GM23338 (cell line): ENCODE measurements around the gene TSPAN33. TPM values are rescaled to one million over a fixed set of nuclear protein-coding genes. Genes with fewer than 3 reads are reported as not detected.

Experiments used
- ATAC-seq: fragments of 200-7000 bp; cut with Tn5 transposase; 3 replicates; pipeline ENCODE4 v1.9.1; 2020
- DNase-seq: peaks from one replicate; pipeline ENCODE4 v3.0.0-alpha.2; 2015; ENCODE audit warnings: low spot score
- H2AFZ ChIP-seq: fragments of 200-600 bp; sonication (generic); 2 replicates; pipeline ENCODE4 v1.8.0; 2016; ENCODE audit warnings: antibody characterized with exemption, mild to moderate bottlenecking, moderate library complexity
- H3F3A ChIP-seq: fragments of 200-600 bp; sonication (generic); replicated peaks from 2 replicates; pipeline ENCODE4 v1.8.0; 2017; ENCODE audit warnings: antibody characterized with exemption, mixed run types, low read depth
- H3K27ac ChIP-seq: fragments of 200-600 bp; sonication (generic); 2 replicates; pipeline ENCODE4 v1.6.1; 2016; ENCODE audit warnings: low read depth
- H3K27me3 ChIP-seq: fragments of 200-600 bp; sonication (generic); 2 replicates; pipeline ENCODE4 v1.8.0; 2016; ENCODE audit warnings: mild to moderate bottlenecking, mixed run types, moderate library complexity; ENCODE audit not compliant: insufficient read depth
- H3K36me3 ChIP-seq: fragments of 200-600 bp; sonication (generic); 2 replicates; pipeline ENCODE4 v1.8.0; 2016; ENCODE audit warnings: mild to moderate bottlenecking; ENCODE audit not compliant: insufficient read depth
- H3K4me1 ChIP-seq: fragments of 200-600 bp; sonication (generic); 2 replicates; pipeline ENCODE4 v1.8.0; 2016; ENCODE audit warnings: mild to moderate bottlenecking, moderate library complexity; ENCODE audit not compliant: insufficient read depth
- H3K4me2 ChIP-seq: fragments of 200-600 bp; sonication (generic); 2 replicates; pipeline ENCODE4 v1.7.1; 2017; ENCODE audit warnings: mixed run types
- H3K4me3 ChIP-seq: fragments of 200-600 bp; sonication (generic); 2 replicates; pipeline ENCODE4 v1.6.1; 2016; ENCODE audit warnings: mixed run types
- H3K79me2 ChIP-seq: fragments of 200-600 bp; sonication (generic); replicated peaks from 2 replicates; pipeline ENCODE4 v1.8.0; 2017; ENCODE audit warnings: mild to moderate bottlenecking; ENCODE audit not compliant: insufficient read depth
- H3K9me2 ChIP-seq: fragments of 200-600 bp; sonication (generic); 2 replicates; pipeline ENCODE4 v1.8.0; 2017; ENCODE audit not compliant: insufficient read depth
- H4K20me1 ChIP-seq: fragments of 200-600 bp; sonication (generic); replicated peaks from 2 replicates; pipeline ENCODE4 v1.8.0; 2017; ENCODE audit warnings: mild to moderate bottlenecking; ENCODE audit not compliant: insufficient read depth
- H3K27ac Mint-ChIP-seq: 2 replicates; pipeline ENCODE4 v1.8.0; 2020; ENCODE audit warnings: inconsistent platforms, mild to moderate bottlenecking, moderate library complexity, mixed read lengths
- H3K27me3 Mint-ChIP-seq: 3 replicates; pipeline ENCODE4 v1.8.0; 2022; ENCODE audit warnings: low read depth, mild to moderate bottlenecking, moderate library complexity, mixed read lengths, inconsistent platforms; ENCODE audit not compliant: insufficient read depth, poor library complexity
- H3K36me3 Mint-ChIP-seq: 3 replicates; pipeline ENCODE4 v1.8.0; 2021; ENCODE audit warnings: low read depth, mild to moderate bottlenecking, inconsistent platforms, moderate library complexity, mixed read lengths
- H3K4me1 Mint-ChIP-seq: 3 replicates; pipeline ENCODE4 v1.8.0; 2020; ENCODE audit warnings: mild to moderate bottlenecking, inconsistent platforms, mixed read lengths
- H3K4me3 Mint-ChIP-seq: 3 replicates; pipeline ENCODE4 v1.8.0; 2021; ENCODE audit warnings: moderate library complexity, mild to moderate bottlenecking, inconsistent platforms, mixed read lengths
- H3K9me3 Mint-ChIP-seq: 3 replicates; pipeline ENCODE4 v1.8.0; 2020; ENCODE audit warnings: moderate library complexity, mild to moderate bottlenecking, inconsistent platforms, mixed read lengths
- EZH2phosphoT487 ChIP-seq: fragments of 200-600 bp; sonication (generic); IDR thresholded peaks from one replicate; pipeline ENCODE4 v1.8.1; 2018; ENCODE audit warnings: antibody characterized with exemption; ENCODE audit not compliant: unreplicated experiment
- STAT1 ChIP-seq: IDR thresholded peaks from one replicate; pipeline ENCODE4 v1.6.1; 2016; ENCODE audit warnings: antibody characterized with exemption; ENCODE audit not compliant: unreplicated experiment
- ZNF114 ChIP-seq: fragments of 250-450 bp; sonication (Bioruptor Pico); IDR thresholded peaks from 2 replicates; pipeline ENCODE4 v1.5.0; 2020; ENCODE audit warnings: mild to moderate bottlenecking, moderate library complexity
- ZNF331 ChIP-seq: fragments of 250-450 bp; sonication (Bioruptor Pico); IDR thresholded peaks from 2 replicates; pipeline ENCODE4 v1.5.0; 2020; ENCODE audit warnings: low read depth, mild to moderate bottlenecking, moderate library complexity
- polyA plus RNA-seq: library from polyadenylated mRNA; unstranded; fragments of >200 nt; fragmentation: Nextera tagmentation; extraction: Ambion mirVana; gene quantifications from 2 replicates; pipeline ENCODE4 v1.2.1, GENCODE V29; 2016
- total RNA-seq: library from RNA; depleted of rRNA; stranded (reverse); fragments of >200 nt; shearing (Covaris generic); gene quantifications from 2 replicates; pipeline ENCODE4 v1.2.3, GENCODE V29; 2014
- TF ChIP-seq, protein P1 (sequence below): IDR thresholded peaks from one replicate; pipeline ENCODE4 v1.6.1; 2018; ENCODE audit warnings: antibody characterized with exemption; ENCODE audit not compliant: unreplicated experiment
- TF ChIP-seq, protein P2 (sequence below): fragments of 250-450 bp; sonication (Bioruptor Pico); IDR thresholded peaks from 2 replicates; pipeline ENCODE4 v1.5.0; 2020; ENCODE audit warnings: mild to moderate bottlenecking, moderate library complexity

TSPAN33 gene
- total and polyA plus RNA-seq, 2 experiments from 2014 or later, result 17.6 to 51.5 TPM

DNA sequence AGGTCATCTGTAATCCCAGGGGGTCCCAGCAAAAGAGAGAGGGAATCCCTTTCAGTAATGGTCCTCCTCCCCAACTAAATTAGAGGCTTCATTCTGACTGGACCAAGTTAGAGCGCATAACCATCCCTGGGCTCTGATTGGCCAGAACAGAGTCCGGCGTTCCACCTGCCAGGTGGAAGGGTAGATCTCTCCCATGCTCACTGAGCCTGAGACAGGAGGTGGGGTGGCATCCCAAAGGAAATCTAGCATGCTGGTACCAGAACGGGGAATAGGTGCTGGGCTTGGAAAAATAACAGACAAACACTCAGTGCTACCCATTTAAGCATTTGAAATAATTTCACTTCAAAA lies 21.0 kb upstream of the TSPAN33 start (continued):
- TF ChIP-seq STAT1, result no peak
- TF ChIP-seq, protein P1, sequence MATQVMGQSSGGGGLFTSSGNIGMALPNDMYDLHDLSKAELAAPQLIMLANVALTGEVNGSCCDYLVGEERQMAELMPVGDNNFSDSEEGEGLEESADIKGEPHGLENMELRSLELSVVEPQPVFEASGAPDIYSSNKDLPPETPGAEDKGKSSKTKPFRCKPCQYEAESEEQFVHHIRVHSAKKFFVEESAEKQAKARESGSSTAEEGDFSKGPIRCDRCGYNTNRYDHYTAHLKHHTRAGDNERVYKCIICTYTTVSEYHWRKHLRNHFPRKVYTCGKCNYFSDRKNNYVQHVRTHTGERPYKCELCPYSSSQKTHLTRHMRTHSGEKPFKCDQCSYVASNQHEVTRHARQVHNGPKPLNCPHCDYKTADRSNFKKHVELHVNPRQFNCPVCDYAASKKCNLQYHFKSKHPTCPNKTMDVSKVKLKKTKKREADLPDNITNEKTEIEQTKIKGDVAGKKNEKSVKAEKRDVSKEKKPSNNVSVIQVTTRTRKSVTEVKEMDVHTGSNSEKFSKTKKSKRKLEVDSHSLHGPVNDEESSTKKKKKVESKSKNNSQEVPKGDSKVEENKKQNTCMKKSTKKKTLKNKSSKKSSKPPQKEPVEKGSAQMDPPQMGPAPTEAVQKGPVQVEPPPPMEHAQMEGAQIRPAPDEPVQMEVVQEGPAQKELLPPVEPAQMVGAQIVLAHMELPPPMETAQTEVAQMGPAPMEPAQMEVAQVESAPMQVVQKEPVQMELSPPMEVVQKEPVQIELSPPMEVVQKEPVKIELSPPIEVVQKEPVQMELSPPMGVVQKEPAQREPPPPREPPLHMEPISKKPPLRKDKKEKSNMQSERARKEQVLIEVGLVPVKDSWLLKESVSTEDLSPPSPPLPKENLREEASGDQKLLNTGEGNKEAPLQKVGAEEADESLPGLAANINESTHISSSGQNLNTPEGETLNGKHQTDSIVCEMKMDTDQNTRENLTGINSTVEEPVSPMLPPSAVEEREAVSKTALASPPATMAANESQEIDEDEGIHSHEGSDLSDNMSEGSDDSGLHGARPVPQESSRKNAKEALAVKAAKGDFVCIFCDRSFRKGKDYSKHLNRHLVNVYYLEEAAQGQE, result no peak

DNA sequence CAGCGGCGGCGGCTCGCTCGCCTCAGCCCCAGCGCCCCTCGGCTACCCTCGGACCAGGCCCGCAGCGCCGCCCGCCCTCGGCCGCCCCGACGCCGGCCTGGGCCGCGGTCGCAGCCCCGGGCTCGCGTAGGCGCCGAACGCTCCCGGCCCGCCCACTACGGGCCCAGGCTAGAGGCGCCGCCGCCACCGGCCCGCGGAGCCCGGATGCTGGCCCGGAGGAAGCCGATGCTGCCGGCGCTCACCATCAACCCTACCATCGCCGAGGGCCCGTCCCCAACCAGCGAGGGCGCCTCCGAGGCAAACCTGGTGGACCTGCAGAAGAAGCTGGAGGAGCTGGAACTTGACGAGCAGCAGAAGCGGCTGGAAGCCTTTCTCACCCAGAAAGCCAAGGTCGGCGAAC lies 18.2 kb upstream of the TSPAN33 start:
- Mint-ChIP-seq H3K27ac (no peak overlapping the region), H3K36me3 (peaks cover 8% of the 10 kb centered on the region), H3K9me3 (peaks cover 13% of the 10 kb centered on the region), H3K4me3 (no peak overlapping the region; the same call in 2 of the 3 replicates), H3K27me3 (peaks cover 4% of the 10 kb centered on the region), H3K4me1 (no peaks in the 10 kb centered on the region)
- no peaks in the 10 kb centered on the region for H3K4me1 ChIP-seq
- TF ChIP-seq, protein P2, sequence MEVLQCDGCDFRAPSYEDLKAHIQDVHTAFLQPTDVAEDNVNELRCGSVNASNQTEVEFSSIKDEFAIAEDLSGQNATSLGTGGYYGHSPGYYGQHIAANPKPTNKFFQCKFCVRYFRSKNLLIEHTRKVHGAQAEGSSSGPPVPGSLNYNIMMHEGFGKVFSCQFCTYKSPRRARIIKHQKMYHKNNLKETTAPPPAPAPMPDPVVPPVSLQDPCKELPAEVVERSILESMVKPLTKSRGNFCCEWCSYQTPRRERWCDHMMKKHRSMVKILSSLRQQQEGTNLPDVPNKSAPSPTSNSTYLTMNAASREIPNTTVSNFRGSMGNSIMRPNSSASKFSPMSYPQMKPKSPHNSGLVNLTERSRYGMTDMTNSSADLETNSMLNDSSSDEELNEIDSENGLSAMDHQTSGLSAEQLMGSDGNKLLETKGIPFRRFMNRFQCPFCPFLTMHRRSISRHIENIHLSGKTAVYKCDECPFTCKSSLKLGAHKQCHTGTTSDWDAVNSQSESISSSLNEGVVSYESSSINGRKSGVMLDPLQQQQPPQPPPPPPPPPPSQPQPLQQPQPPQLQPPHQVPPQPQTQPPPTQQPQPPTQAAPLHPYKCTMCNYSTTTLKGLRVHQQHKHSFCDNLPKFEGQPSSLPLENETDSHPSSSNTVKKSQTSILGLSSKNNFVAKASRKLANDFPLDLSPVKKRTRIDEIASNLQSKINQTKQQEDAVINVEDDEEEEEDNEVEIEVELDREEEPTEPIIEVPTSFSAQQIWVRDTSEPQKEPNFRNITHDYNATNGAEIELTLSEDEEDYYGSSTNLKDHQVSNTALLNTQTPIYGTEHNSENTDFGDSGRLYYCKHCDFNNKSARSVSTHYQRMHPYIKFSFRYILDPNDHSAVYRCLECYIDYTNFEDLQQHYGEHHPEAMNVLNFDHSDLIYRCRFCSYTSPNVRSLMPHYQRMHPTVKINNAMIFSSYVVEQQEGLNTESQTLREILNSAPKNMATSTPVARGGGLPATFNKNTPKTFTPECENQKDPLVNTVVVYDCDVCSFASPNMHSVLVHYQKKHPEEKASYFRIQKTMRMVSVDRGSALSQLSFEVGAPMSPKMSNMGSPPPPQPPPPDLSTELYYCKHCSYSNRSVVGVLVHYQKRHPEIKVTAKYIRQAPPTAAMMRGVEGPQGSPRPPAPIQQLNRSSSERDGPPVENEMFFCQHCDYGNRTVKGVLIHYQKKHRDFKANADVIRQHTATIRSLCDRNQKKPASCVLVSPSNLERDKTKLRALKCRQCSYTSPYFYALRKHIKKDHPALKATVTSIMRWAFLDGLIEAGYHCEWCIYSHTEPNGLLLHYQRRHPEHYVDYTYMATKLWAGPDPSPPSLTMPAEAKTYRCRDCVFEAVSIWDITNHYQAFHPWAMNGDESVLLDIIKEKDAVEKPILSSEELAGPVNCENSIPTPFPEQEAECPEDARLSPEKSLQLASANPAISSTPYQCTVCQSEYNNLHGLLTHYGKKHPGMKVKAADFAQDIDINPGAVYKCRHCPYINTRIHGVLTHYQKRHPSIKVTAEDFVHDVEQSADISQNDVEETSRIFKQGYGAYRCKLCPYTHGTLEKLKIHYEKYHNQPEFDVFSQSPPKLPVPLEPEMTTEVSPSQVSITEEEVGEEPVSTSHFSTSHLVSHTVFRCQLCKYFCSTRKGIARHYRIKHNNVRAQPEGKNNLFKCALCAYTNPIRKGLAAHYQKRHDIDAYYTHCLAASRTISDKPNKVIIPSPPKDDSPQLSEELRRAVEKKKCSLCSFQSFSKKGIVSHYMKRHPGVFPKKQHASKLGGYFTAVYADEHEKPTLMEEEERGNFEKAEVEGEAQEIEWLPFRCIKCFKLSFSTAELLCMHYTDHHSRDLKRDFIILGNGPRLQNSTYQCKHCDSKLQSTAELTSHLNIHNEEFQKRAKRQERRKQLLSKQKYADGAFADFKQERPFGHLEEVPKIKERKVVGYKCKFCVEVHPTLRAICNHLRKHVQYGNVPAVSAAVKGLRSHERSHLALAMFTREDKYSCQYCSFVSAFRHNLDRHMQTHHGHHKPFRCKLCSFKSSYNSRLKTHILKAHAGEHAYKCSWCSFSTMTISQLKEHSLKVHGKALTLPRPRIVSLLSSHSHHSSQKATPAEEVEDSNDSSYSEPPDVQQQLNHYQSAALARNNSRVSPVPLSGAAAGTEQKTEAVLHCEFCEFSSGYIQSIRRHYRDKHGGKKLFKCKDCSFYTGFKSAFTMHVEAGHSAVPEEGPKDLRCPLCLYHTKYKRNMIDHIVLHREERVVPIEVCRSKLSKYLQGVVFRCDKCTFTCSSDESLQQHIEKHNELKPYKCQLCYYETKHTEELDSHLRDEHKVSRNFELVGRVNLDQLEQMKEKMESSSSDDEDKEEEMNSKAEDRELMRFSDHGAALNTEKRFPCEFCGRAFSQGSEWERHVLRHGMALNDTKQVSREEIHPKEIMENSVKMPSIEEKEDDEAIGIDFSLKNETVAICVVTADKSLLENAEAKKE (CRISPR knock-in tag), result peak; percentile 96
- TF ChIP-seq ZNF331 (CRISPR knock-in tag) (no peak), EZH2phosphoT487 (no peak), ZNF114 (CRISPR knock-in tag) (0 out of 2 replicates have a peak, but pooled peaks have one; percentile 46)
- H3K27me3 ChIP-seq, result peaks cover 7% of the 10 kb centered on the region; the same call in 1 of the 2 replicates
- peak overlapping the region; percentile 99 for H2AFZ ChIP-seq
- H3K79me2 ChIP-seq, result no peaks in the 10 kb centered on the region
- peak; percentile 74 for DNase-seq
- peaks cover 4% of the 10 kb centered on the region; the same call in 1 of the 2 replicates for H3F3A ChIP-seq
- no peaks in the 10 kb centered on the region for H4K20me1 ChIP-seq
- ATAC-seq, result peak; percentile 95
- H3K36me3 ChIP-seq, result no peaks in the 10 kb centered on the region
- H3K4me2 ChIP-seq, result no peak overlapping the region
- peaks cover 4% of the 10 kb centered on the region for H3K9me2 ChIP-seq
- no peak overlapping the region for H3K27ac ChIP-seq
- H3K4me3 ChIP-seq, result 0 out of 2 replicates have a peak overlapping the region, but pooled peaks have one; percentile 16
